HG03103 (cell line): Measurements from ENCODE around the gene CXCR3.
A peak's percentile ranks its signal among the peaks of the same experiment; 100 is the strongest.
"Not testable (repeated sequence)": the region's sequence is repeated elsewhere in the genome, so short reads cannot be mapped to it uniquely, and the experiment has no call there.

Experiments used
- ATAC-seq: cut with Tn5 transposase; IDR thresholded peaks from one replicate; pipeline ENCODE4 v1.9.1; 2021; ENCODE audit warnings: low read depth; ENCODE audit not compliant: unreplicated experiment

CXCR3 gene

GRCh38 chrX:71618303-71618721 lies at the start of gene CXCR3:
Gene CXCR3 (minus strand): TSS chrX:71618511. CDS start chrX:71618449, 62 bp downstream.
- peak; percentile 46 for ATAC-seq

- ATAC-seq: no peak
Measured at GRCh38 chrX:71667328-71668247, 49.3 kb upstream of the CXCR3 start, which contains the start of gene LOC101059915. Gene LOC101059915 (plus strand): TSS chrX:71667546.

GRCh38 chrX:71666240-71667223 lies 48.2 kb upstream of the CXCR3 start:
- no peak for ATAC-seq

- no peak for ATAC-seq
Measured at GRCh38 chrX:71665747-71666146, 47.4 kb upstream of the CXCR3 start.

GRCh38 chrX:71664889-71665491 lies 46.7 kb upstream of the CXCR3 start:
- no peak for ATAC-seq

GRCh38 chrX:71664202-71664601 lies 45.9 kb upstream of the CXCR3 start:
- ATAC-seq: not testable (repeated sequence)

- not testable (repeated sequence) for ATAC-seq
Measured at GRCh38 chrX:71663238-71663637, 44.9 kb upstream of the CXCR3 start.

- not testable (repeated sequence) for ATAC-seq
Measured at GRCh38 chrX:71662654-71663053, 44.3 kb upstream of the CXCR3 start.

GRCh38 chrX:71661919-71662318 lies 43.6 kb upstream of the CXCR3 start:
- ATAC-seq: no peak

GRCh38 chrX:71660562-71661416 lies 42.5 kb upstream of the CXCR3 start:
- ATAC-seq: no peak

GRCh38 chrX:71659959-71660358 lies 41.6 kb upstream of the CXCR3 start:
- no peak for ATAC-seq

- ATAC-seq: no peak
Measured at GRCh38 chrX:71659342-71659741, 41.0 kb upstream of the CXCR3 start.

GRCh38 chrX:71657267-71657666 lies 39.0 kb upstream of the CXCR3 start:
- ATAC-seq: no peak

GRCh38 chrX:71653344-71653743 lies 35.0 kb upstream of the CXCR3 start:
- ATAC-seq: no peak

- no peak for ATAC-seq
Measured at GRCh38 chrX:71652405-71652804, 34.1 kb upstream of the CXCR3 start.

- peak; percentile 58 for ATAC-seq
Measured at GRCh38 chrX:71650333-71650969, 32.1 kb upstream of the CXCR3 start.

GRCh38 chrX:71644406-71644805 lies 26.1 kb upstream of the CXCR3 start:
- not testable (repeated sequence) for ATAC-seq

- ATAC-seq: no peak
Measured at GRCh38 chrX:71640002-71640401, 21.7 kb upstream of the CXCR3 start.

- no peak for ATAC-seq
Measured at GRCh38 chrX:71638409-71638808, 20.1 kb upstream of the CXCR3 start.
